Measurements from ENCODE around the gene ATP6V1F.

The ATP6V1F gene

DNA sequence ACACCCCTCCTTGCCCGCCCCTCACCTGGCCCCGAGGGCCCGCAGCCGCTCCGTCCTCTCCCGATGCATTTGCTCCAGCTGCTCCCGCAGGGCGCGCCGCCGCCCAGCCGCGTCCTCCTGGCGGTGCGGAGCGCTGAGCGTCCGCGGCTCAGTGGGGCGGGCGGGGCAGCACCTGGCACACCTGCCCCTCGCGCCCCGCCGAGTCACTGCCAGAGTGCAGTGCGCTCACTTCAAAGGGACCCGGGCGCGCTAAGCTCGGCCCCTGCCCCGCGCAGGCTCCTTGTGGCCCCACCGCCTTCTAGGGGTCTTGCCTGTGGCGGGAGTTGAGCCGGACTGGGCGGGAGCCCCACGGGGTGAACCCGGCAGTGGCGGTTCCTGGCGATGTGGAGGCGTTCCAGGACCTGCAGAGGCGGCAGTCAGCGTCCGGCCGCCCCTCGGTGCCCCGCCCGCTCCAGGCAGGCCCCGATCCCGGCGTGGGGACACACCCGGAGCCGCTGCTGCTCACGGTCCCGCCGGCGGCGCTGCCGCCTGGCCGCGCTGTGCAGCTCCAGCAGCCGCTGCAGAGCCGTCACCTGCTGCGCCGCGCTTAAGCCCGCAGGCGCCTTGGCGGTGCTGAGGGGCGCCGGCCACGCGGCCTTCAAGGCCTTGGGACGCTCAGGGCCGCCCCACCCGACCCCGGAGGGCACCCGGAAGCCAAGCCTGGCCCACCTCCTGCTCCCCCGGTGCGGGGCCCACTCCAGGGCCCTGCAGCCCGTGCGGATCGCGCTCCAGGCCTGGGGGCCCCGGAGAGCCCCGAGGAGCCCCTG is 6.7 kb downstream of the ATP6V1F start:
- peak; percentile 59 to 92 (median 86) for DNase-seq

DNA sequence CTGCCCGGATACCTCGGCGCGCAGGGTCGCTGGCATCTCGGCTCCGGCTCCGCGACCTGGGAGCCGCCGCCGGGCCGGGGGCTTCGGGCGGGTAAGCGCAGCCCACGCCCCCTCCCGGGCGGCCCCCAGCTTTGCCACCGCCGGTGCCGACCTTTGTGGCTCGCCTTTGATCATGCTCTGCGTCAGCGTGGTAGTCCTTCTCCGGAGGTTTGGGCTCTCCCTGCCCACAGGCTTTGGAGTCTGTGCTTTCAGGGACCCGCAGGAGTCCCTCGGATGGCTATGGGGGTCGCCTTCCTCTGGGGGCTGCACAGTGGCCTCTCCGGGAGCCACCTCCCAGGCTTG is 7.3 kb downstream of the ATP6V1F start:
- no peak for DNase-seq

DNA sequence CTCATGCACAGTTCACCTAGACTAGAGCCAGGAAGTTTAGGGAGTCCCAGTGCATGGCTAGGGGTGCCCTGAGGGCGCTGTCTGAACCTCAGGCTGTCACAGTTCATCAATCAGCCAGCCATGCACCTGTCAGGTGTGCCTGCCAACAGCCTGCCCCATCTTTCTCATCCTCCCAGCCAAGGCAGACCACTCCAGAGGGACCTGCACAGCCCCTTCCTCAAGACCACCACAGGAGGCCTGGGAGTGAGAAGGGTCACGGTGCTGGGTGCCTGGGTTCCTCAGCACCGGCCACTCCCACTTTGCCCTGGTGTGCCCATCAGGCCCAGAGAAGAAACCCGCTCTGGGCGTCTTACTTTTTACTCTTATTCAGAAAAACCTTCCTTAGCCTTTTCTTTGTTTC is 8.4 kb downstream of the ATP6V1F start:
- peak in 1 of 3 experiments; percentile 25 for DNase-seq

DNA sequence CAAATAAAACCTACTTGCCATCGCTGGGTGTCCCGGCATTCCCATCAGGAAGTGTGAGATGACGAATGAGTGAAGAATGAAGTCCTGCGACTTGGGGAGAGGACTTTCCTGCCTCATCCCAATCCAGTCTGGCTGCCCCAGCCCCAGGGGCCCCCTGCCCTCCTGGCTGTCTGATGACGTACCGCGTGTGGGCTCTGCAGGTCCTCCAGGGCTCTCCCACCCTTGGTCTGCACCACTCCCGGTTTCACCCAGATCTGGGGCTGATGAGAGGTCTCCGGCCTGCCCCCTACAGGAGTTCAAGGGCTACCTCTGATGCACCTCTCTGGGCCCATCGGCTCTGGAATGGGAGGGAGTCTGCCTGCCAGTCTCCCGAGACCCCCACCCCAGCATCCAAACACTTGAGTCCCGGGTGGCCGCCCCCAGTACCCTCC is 9.8 kb downstream of the ATP6V1F start:
- DNase-seq: no peak

DNA sequence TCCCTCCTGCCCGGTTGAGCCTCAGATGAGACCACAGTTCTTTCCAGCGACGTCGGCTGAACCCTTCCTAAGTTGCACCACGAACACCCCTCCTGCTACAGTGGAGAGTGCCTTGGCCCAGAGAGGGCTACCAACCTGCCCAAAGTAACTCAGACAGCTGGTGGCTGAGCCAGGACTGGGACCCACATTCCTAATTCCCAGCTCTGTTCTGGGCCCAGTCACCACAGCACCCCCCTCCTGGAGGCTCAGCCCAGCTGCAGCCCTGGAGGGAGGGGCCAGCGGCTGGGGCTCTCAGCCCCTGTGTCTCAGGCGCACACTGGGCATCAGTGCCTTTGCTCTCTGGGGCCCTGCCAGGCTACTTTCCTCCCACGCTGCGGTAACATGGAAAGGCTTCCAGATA is 10.6 kb downstream of the ATP6V1F start:
- DNase-seq: no peak

DNA sequence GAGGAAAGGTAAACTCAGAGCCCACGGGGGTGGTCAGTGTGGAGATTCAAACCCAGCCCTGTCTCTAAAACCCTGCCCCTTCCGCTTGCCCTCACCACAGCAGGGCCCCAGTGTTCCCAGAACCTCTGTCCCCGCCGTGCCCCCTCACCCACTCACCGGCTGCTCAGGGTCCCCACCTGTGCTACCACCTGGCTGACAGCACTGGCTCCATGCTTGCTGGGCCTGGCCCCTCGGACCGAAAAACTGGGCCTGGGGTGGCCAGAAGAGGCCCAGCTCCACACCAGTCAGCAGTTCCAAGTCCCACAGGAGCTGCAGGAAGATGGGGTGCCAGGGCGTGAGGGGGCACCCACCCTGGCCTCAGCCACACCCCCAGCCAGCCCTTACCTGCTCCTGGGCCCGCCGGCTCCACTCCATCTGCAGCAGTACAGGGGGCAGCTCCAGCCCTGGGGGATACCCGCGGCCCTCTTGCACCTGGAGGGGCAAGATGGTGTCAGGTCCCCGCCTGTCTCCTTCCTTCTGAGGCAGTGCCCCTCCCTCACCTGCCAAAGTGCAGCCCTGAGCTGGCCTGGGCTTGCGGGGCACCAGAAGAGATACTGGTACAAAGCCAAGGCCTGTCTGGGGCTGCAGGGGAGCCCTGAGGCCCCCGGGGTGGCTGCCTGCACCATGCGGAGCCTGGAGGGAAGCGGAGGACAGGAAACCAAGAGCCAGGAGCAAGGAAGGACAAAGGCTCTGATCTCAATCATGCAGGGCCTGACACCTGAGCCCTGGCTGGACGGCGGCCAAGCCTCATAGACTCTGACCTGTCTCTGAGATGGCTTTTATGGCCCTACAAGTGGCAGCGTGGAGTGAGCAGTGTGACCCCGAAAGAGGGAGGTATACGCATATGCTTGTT is 11.7 kb downstream of the ATP6V1F start:
- peak; percentile 62 to 93 (median 72) for DNase-seq

DNA sequence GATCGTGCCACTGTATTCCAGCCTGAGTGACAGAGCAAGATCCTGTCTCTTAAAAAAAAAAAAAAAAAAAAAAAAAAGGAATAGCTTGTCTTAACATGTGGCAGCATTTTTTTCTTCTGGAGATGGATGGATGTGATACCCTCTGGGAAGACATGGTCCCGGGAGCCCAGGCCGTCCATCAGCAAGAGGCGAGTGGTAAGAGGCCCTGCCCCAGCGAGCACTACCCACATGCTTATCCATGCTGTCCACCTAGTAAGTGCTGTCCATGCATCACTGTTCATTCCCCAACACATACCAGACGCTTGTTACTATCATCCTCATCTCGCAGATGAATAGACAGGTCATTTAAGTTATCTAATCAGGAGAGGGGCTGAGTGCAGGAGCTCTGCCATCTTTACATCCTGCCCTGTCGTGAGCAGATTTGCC is 12.9 kb downstream of the ATP6V1F start:
- DNase-seq: no peak

DNA sequence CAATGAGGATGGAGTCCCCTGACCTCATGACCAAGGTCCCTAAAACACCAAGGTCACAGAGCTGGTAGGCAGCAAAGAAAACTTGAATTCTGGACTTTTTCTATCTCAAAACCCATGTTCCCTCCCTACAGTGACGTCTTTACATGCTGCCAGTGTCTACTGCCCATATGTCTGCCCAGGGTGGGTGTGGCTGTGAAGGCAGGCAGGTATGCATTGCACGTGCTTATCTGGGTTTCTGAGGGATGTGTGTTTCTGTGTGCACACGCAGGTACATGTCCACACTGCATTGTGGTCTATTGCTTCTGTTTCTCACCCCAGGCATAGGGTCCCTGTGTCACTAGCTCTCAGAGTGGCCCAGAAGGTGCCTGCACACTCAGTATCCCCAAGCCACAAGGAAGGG is 13.5 kb downstream of the ATP6V1F start:
- no peak for DNase-seq

DNA sequence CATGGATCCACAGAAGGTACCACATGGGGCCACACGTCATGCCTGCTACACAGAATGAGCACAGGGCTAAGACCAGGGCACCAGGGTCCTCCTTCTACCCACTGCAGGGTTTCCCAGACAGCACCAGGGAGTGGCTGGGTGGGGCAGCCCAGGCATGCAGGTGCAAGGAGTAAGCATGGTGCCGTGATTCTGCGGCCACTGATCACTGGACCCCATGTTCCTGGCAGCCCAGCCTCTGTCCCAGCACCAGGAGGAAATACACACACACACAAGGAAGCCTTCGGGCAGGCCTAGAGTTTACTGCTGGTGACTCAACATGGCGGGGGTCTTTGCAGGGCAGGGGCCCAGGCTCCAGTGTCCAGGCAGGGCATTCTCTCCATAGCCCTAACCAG is 13.9 kb downstream of the ATP6V1F start:
- no peak for DNase-seq

DNA sequence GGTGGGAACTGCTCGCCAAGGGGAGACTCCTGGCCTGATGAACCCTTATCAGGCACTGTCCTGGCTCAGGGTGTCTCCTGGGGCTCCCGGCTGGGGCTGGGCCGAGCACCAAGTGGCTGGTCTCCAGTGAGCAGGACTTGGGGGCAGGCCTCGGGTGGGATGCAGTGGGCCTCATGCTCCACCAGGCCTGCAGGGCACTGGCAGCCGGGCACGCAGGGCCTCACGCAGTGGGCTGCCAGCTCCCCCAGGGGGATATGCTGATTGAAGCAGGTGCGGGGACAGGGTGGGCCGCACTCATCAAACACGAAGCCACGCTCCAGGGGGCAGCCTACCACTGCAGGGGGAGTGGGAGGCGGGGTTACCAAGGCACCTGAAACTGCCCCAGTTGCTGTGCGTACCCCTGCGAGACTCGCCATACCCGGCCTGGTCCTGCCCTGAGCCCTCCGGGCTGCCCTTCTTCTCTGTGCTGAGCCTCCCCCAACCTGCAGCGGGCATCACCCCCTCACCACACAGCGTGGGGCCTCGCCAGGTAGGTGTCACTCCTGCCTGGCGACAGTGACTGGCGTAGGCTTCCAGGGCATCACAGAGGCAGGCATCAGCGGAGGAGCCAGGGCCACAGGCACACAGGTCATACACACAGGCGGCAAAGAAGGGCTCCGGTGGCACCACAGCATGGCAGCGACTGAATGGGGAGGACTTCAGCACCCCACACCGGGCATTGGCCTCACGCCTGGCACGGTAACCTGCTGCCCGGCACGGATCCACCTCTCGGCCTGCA is 14.5 kb downstream of the ATP6V1F start:
- no peak for DNase-seq

DNA sequence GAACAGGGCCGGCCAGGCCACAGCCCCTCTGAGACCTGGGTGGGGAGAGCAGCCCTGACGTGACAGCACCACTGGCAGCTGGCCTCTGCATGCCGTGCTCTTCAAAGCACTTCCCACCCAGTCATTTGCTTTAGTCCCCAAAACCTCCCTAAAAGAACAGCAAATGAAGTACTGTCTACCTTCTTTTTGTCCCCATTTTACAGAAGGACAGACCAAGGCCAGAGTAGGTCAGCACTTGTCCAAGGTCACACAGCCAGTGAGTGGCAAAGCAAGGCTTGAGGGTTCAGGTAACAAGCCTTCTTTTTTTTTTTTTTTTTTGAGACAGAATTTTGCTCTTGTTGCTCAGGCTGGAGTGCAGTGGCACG is 15.1 kb downstream of the ATP6V1F start:
- DNase-seq: no peak

DNA sequence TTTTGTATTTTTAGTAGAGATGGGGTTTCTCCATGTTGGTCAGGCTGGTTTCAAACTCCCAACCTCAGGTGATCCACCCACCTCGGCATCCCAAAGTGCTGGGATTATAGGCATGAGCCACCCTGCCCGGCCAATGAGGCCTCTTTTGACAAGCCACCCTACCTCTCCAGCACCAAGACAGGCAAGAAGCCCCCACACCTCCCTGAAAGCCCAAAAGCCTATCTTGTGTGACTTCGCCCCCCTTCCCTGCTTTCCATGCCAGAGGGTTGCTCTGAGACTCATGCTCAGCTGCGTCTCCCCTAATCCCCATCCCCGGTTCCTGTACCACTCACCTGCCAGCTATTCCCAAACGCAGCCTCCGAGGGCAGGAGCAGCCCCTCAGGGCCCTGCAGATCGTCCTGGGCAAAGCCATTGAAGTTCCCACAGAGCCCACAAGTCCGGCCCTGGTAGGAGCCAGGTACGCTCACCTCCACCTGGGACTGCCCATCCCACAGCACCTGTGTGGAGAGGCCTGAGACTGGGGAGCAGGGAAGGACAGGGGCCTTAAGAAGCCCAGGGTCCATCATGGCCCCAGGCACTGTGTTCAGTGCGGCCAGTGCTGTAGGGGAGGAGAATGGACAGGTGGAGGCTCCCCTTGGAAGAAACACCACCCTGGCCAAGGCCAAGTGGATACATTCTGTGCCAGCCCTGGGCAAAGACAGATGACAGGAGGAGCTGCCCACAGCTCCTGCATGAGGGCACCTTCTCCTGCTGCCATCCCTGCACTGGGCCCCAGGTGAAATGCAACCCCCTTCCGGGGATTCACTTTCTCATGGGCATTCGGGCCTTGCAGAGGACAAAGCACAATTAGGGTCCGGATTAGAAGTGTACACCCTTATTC is 15.8 kb downstream of the ATP6V1F start:
- DNase-seq: no peak

DNA sequence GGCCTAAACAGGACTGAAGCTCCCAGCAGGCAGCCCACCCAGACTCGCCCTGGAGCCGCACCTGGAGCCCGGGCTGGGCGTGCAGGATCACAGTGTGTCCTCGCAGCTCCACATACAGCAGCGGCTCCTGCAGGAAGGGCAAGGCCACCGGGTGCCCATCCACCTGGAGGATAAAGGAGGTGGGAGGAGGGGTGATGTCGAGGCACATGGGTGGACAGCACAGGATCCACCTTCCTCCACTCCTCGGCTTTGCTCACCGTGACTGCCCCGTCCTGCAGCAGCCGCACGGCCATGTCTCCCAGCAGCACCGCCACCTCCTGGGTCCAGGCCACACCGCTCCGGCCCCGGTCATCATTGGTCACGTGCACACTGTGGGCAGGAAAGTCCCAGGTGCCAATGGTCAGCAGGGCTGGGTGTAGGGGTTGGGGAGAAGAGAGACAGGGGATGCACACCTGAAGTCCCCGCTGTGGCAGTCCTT is 16.8 kb downstream of the ATP6V1F start:
- no peak for DNase-seq

DNA sequence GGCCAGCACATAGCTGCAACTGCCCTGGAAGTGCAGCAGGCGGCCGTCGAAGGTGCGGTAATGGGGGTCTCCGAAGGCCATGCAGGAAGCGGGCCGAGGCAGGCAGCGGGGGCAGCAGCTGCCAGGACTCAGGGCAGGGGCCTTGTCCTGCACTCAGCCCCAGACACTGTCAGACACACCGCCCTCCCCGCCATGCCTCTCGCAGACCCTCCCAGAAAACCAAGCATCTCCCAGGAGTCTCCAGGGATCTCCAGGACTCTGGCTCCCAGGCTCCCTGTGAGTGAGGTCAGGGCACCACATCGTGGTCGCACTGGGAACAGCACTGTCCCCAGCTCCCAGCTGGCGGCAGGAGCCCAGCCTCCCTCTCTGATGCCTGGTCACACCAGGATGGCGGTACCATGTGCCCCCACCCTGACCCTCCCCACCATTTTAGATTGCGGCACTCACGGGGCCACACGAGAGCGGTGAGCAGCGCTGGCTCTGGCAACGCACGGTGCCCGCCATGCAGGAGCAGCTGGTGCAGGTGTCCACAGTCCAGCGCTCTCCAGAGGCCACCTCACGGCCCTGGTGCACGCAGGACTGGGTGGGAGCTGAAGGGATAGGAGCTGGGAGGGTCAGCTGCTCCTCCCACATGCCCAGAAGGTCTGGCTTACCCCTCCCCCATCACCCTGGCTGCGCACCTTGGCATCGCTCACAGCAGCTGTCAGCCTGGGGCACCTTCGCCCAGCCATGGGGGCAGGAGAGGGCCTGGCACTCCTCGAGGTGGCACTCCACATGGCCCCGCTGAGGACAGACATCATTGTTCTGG is 17.5 kb downstream of the ATP6V1F start:
- peak; percentile 78 to 89 (median 79) for DNase-seq

DNA sequence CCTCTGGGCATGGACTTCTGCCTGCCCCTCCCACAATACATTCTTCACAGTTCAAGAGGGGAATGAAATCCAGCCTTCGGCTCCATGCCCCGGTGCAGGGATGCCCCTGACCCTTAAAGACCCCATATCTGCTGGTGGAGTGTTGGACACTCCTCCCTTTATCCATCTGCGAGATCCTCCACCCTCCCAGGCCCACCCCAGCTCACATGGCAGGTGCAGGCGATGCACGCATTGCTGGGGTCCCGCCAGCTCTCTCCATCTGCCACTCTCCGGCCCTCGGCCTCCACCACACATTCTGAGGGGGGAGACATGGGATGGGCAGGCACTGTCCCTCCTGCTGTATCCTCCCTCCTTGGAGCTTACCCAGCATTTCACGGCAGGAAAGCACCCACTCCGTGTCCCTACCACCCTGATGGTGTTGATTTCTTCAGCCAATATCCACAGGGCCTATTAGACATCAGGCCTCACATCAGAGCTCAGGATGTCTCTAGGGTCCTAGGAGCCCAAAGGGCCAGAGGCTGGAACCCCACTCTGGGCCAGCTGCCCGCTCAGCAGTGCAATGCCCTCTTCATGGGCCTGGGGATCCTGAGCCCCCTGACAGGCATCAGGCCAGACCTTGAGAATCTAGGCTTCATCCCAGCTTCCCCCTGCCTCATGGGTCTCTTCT is 18.3 kb downstream of the ATP6V1F start:
- DNase-seq: no peak

DNA sequence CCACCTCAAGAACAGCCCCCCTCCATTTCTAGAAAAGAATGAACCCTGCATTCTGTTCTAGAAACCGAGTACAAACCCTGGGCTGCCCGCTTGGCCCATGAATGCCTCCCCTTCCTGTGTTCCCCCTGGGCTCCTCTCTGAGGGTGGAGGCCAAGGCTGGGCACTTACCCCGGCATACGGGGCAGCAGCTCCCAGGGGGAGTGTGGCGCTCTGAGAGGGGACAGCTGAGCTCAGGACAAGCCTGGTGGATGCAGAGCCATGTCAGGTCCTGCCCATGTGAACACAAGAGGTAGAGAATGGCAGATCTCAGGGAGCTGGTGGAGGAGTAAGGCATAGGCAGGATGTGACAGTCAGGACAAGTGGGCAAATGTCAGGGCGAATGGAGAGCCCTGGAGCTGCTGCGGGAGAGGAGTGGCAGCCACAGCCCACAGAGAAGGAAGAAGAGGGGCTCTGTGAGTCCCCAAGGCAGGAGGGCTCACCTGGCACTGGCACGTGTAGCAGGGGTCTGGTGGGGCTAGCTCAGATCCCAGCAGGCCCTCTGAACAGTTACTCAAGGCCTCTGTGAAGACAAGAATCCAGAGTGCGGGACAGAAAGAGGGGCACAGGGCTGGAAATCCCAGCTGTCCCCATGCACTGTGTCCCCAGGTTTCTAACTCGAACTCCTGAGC is 18.9 kb downstream of the ATP6V1F start:
- DNase-seq: no peak

DNA sequence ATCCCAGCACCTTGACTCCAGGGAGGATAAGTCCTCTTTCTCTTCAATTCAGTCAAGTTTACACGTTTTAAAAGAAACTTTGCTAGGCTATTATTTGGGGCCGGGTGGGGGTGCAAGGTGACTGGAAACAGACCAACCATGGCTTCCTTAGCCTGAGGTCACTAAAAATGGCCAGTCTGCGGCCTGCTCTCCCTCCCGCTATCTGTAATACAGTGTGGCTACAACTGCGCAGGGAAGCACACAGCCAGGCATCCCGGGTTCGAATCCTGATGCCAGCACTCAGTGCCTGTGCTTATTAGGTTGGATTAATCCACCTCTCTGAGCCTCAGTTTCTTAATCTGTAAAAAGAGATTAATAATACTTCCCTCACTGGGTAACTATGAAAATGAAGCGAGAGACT is 19.5 kb downstream of the ATP6V1F start:
- DNase-seq: no peak

DNA sequence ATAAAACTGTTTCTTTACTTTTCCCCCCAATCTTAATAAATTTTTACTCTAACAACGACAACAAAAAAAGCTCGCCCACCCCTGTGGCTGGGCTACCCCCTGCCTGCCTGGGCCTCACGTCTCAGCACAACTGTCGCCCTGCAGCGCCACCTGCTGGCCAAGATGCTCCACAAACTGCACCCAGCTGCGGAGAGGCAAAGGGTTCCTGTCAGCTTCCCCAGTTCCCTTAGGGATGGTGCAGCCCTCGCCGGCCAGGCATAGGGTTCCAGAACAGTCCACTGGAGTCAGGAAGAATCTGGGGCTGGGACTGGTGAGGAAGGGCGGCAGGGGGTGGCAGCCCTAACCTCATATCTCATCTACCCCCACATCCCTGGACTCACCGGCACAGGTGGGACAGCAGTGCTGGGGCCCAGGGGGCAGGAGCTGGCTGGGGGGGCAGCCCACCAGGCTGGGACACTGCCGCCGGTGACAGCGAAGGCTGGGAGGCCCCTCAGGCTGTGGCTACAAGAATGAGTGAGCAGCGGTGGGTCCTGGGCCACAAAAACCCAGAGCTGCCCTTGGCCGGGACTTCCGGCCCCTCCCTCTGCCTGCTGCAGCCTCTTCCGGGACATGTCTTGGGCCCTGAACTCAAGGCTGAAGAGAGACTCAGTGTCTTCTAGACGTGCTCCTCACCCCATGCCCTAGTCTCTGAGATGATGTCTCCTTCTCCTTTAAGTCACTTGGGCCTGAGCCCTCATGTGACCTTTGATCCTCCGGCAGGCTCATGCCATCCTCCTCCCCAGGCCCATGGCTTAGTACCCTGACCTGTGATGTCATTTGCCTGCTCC is 21.2 kb downstream of the ATP6V1F start:
- peak; percentile 44 to 74 (median 68) for DNase-seq
